SK-N-SH (cell line): Measurements from ENCODE around the gene IL1F10. TPM values are rescaled to one million over a fixed set of nuclear protein-coding genes. Genes with fewer than 3 reads are reported as not detected.

Experiments used
- CTCF ChIA-PET: fragments of 300-600, 350-600 bp; formaldehyde crosslinking; extraction: SDS; loops from one replicate; lab custom pipeline; 2021; lab: Yijun Ruan, JAX
- POLR2A ChIA-PET: fragments of 350-600 bp; sonication (Branson Sonifier 250); formaldehyde crosslinking; extraction: SDS; loops from one replicate; lab custom pipeline; 2020; ENCODE audit warnings: antibody characterized with exemption, inconsistent platforms; lab: Yijun Ruan, JAX
- DNase-seq: peaks from one replicate; pipeline ENCODE4 v3.0.0; 2012
- H2AFZ ChIP-seq: fragments of 200-600 bp; sonication (generic); 2 replicates; pipeline ENCODE4 v1.8.1; 2016; ENCODE audit warnings: antibody characterized with exemption, mild to moderate bottlenecking, low read depth
- H3F3A ChIP-seq: fragments of 200-600 bp; sonication (generic); replicated peaks from 2 replicates; pipeline ENCODE3; 2016; ENCODE audit warnings: antibody characterized with exemption, mild to moderate bottlenecking; ENCODE audit not compliant: insufficient read depth
- H3K27ac ChIP-seq, 2 experiments: fragments of 200-500 bp in 1 of 2; fragments of 200-600 bp in 1 of 2; sonication (Bioruptor generic) in 1 of 2; sonication (generic), shearing (Covaris generic) in 1 of 2; 2 replicates each; pipeline versions ENCODE4 v1.5.1 to v1.6.1; 2014 to 2016; ENCODE audit warnings: low read depth in 2 of 2, inconsistent platforms in 1 of 2, low read length in 1 of 2, mild to moderate bottlenecking in 1 of 2, mixed read lengths in 1 of 2
- H3K27me3 ChIP-seq: fragments of 200-600 bp; sonication (generic), shearing (Covaris generic); 2 replicates; pipeline ENCODE4 v1.6.1; 2016; ENCODE audit warnings: mixed run types; ENCODE audit not compliant: insufficient read depth
- H3K36me3 ChIP-seq, 2 experiments: fragments of 200-500 bp in 1 of 2; fragments of 200-600 bp in 1 of 2; sonication (Bioruptor generic) in 1 of 2; sonication (generic) in 1 of 2; replicated peaks in 1 of 2; 2 replicates each; pipeline versions ENCODE3 to v1.5.1; 2014 to 2016; ENCODE audit warnings: low read length in 1 of 2, mild to moderate bottlenecking in 1 of 2; ENCODE audit not compliant: insufficient read depth in 2 of 2, control insufficient read depth in 1 of 2
- H3K4me1 ChIP-seq, 2 experiments: fragments of 200-500 bp in 1 of 2; fragments of 200-600 bp in 1 of 2; sonication (Bioruptor generic) in 1 of 2; sonication (generic), shearing (Covaris generic) in 1 of 2; 2 replicates each; pipeline versions ENCODE4 v1.5.1 to v1.6.1; 2014 to 2016; ENCODE audit warnings: low read depth in 1 of 2, low read length in 1 of 2, mixed run types in 1 of 2; ENCODE audit not compliant: insufficient read depth in 2 of 2, control insufficient read depth in 1 of 2
- H3K4me2 ChIP-seq: fragments of 200-600 bp; sonication (generic), shearing (Covaris generic); 2 replicates; pipeline ENCODE4 v1.6.1; 2017; ENCODE audit warnings: mixed run types
- H3K4me3 ChIP-seq, 2 experiments: fragments of 200-500 bp in 1 of 2; fragments of 200-600 bp in 1 of 2; sonication (Bioruptor generic) in 1 of 2; sonication (generic), shearing (Covaris generic) in 1 of 2; 2 replicates each; pipeline versions ENCODE4 v1.5.1 to v1.8.1; 2014 to 2016; ENCODE audit warnings: low read depth in 2 of 2, inconsistent platforms in 1 of 2, low read length in 1 of 2, mild to moderate bottlenecking in 1 of 2, mixed read lengths in 1 of 2, moderate library complexity in 1 of 2
- H3K79me2 ChIP-seq: fragments of 200-600 bp; sonication (generic); 2 replicates; pipeline ENCODE4 v1.8.1; 2017; ENCODE audit warnings: mild to moderate bottlenecking; ENCODE audit not compliant: insufficient read depth
- H3K9ac ChIP-seq: fragments of 200-600 bp; sonication (generic); 2 replicates; pipeline ENCODE4 v1.6.1; 2017; ENCODE audit warnings: mixed run types
- H3K9me2 ChIP-seq: fragments of 200-600 bp; sonication (generic); 2 replicates; pipeline ENCODE4 v1.6.1; 2017; ENCODE audit warnings: mixed run types
- H3K9me3 ChIP-seq: fragments of 200-600 bp; sonication (generic); 2 replicates; pipeline ENCODE4 v1.6.1; 2017; ENCODE audit warnings: mixed run types, mild to moderate bottlenecking, moderate library complexity
- H4K20me1 ChIP-seq: fragments of 200-600 bp; sonication (generic); 2 replicates; pipeline ENCODE4 v1.6.1; 2017; ENCODE audit warnings: mild to moderate bottlenecking, mixed run types; ENCODE audit not compliant: insufficient read depth
- CTCF ChIP-seq: fragments of 200-600 bp; sonication (generic); IDR thresholded peaks from 2 replicates; pipeline ENCODE4 v1.6.1; 2017; ENCODE audit warnings: antibody characterized with exemption, mild to moderate bottlenecking, moderate library complexity
- FOXJ3 ChIP-seq: sonication (generic); formaldehyde crosslinking; IDR thresholded peaks from 2 replicates; pipeline ENCODE4 v1.5.1; 2020; ENCODE audit warnings: mild to moderate bottlenecking, missing genetic modification reagents
- FOXM1 ChIP-seq: IDR thresholded peaks from 2 replicates; pipeline ENCODE4 v1.4.0; 2012; ENCODE audit warnings: low read depth, mild to moderate bottlenecking
- MXI1 ChIP-seq: IDR thresholded peaks from 2 replicates; pipeline ENCODE4 v1.6.1; 2012; ENCODE audit warnings: mild to moderate bottlenecking, low read depth, low read length, improper control_type of control experiment
- REST ChIP-seq: IDR thresholded peaks from 2 replicates; pipeline ENCODE4 v1.6.1; 2012; ENCODE audit warnings: mild to moderate bottlenecking, low read depth, low read length, moderate library complexity
- RFX5 ChIP-seq: IDR thresholded peaks from 2 replicates; pipeline ENCODE4 v1.6.1; 2012; ENCODE audit warnings: mild to moderate bottlenecking, improper control_type of control experiment, low read length
- RXRA ChIP-seq: IDR thresholded peaks from 2 replicates; pipeline ENCODE4 v1.4.0; 2012; ENCODE audit warnings: low read depth, mild to moderate bottlenecking, borderline replicate concordance
- TEAD4 ChIP-seq: IDR thresholded peaks from 2 replicates; pipeline ENCODE4 v1.4.0; 2012; ENCODE audit warnings: mild to moderate bottlenecking, borderline replicate concordance; ENCODE audit not compliant: insufficient read depth
- USF2 ChIP-seq: fragments of 150-350 bp; IDR thresholded peaks from 2 replicates; pipeline ENCODE4 v1.6.1; 2017; ENCODE audit warnings: antibody characterized with exemption, low read length, low read depth, borderline replicate concordance
- ZBTB33 ChIP-seq: IDR thresholded peaks from 2 replicates; pipeline ENCODE4 v1.4.0; 2012; ENCODE audit warnings: low read depth, borderline replicate concordance
- WGBS: methylation state at CpG from one replicate; pipeline ENCODE4 v1.1.6; 2017; ENCODE audit warnings: low lambda C conversion rate; 5-methylcytosine and 5-hydroxymethylcytosine counted together
- polyA plus RNA-seq, 3 experiments: library from polyadenylated mRNA; depleted of rRNA; stranded (reverse); fragments of >200 nt; gene quantifications; 2 replicates each; pipeline ENCODE4 v1.2.3, GENCODE V29; 2012

Gene IL1F10
- polyA plus RNA-seq, 1 of the 3 experiments (the other 2 are of a cell fraction) = not detected

- Histone ChIP-seq H3K36me3 (no peaks in the 10 kb centered on the region), H3K27me3 (no peaks in the 10 kb centered on the region; the same call in 1 of the 2 replicates), H3K4me3 (no peak overlapping the region), H3F3A (no peaks in the 10 kb centered on the region), H3K4me1 (no peaks in the 10 kb centered on the region), H3K9me3 (no peaks in the 10 kb centered on the region), H3K27ac (no peak overlapping the region), H2AFZ (no peak overlapping the region), H3K9me2 (no peaks in the 10 kb centered on the region), H3K9ac (no peak overlapping the region), H3K4me2 (no peak overlapping the region), H4K20me1 (no peaks in the 10 kb centered on the region), H3K79me2 (no peaks in the 10 kb centered on the region)
- ChIA-PET CTCF (no interaction called here), POLR2A (no interaction called here)
- TF ChIP-seq RFX5 (no peak), ZBTB33 (no peak), TEAD4 (no peak), MXI1 (no peak), FOXJ3 (CRISPR knock-in tag) (no peak), USF2 (no peak), REST (no peak), RXRA (no peak), CTCF (no peak), FOXM1 (no peak)
- no peak for DNase-seq
- 20% methylated on average over 1 of the region's 2 CpGs for WGBS
Observed at GRCh38 chr2:113061241-113061640, 6.5 kb upstream of the IL1F10 start.
